ENCODE measurements around the gene TAS2R39.
"Not testable (repeated sequence)": the region's sequence is repeated elsewhere in the genome, so short reads cannot be mapped to it uniquely, and the experiment has no call there.

TAS2R39 gene

GRCh38 chr7:143172354-143172753, 10.9 kb upstream of the TAS2R39 start:
- Histone ChIP-seq H4K20me1 (ENCODE audit: control insufficient read depth, insufficient read depth, low read depth, low read length) (no peaks in the 10 kb centered on the region), H3K36me3 (ENCODE audit: control insufficient read depth, low read length) (no peaks in the 10 kb centered on the region), H3K9me2 (replicated peaks; ENCODE audit: control insufficient read depth, low read length) (no peaks in the 10 kb centered on the region), H3K4me1 (ENCODE audit: control insufficient read depth, low read length) (peaks cover 11% of the 10 kb centered on the region), H3K9me3 (ENCODE audit: control insufficient read depth, insufficient read depth, low read length) (peaks cover 2% of the 10 kb centered on the region; the same call in 1 of the 2 replicates), H3K27me3 (ENCODE audit: control insufficient read depth, low read length) (no peaks in the 10 kb centered on the region), H3K4me3 (ENCODE audit: low read length) (no peak overlapping the region), H3K4me2 (ENCODE audit: low read length) (no peak overlapping the region), H3K79me2 (ENCODE audit: control insufficient read depth, low read length) (no peaks in the 10 kb centered on the region), H3K27ac (ENCODE audit: low read depth, low read length) (no peak overlapping the region), H3F3A (ENCODE audit: control insufficient read depth, insufficient read depth) (no peaks in the 10 kb centered on the region)
- TF ChIP-seq EZH2phosphoT487 (IDR thresholded peaks at IDR 0.05; ENCODE audit: borderline replicate concordance, low read length): no peak

DNA sequence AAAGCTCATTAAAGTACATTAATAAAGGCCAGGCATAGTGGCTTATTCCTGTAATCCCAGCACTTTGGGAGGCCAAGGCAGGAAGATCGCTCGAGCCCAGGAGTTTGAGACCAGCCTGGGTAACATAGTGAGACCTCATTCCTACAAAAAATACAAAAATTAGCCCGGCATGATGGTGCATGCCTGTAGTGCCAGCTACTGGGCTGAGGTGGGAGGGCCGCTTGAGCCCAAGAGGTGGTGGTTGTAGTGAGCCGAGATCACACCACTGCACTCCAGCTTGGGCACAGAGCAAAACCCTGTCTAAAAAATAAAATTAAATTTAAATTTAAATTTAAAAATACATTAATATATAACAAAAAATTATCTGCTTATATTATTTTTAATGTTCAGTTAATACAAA, 7.1 kb upstream of the TAS2R39 start:
- Histone ChIP-seq H3K36me3 (ENCODE audit: control insufficient read depth, low read length) (no peaks in the 10 kb centered on the region), H3K4me3 (ENCODE audit: low read length) (no peak overlapping the region), H3K79me2 (ENCODE audit: control insufficient read depth, low read length) (no peaks in the 10 kb centered on the region), H3F3A (ENCODE audit: control insufficient read depth, insufficient read depth) (no peaks in the 10 kb centered on the region), H3K9me2 (replicated peaks; ENCODE audit: control insufficient read depth, low read length) (no peaks in the 10 kb centered on the region), H3K4me1 (ENCODE audit: control insufficient read depth, low read length) (no peaks in the 10 kb centered on the region), H3K4me2 (ENCODE audit: low read length) (no peak overlapping the region), H3K27ac (ENCODE audit: low read depth, low read length) (no peak overlapping the region), H4K20me1 (ENCODE audit: control insufficient read depth, insufficient read depth, low read depth, low read length) (no peaks in the 10 kb centered on the region), H3K9me3 (ENCODE audit: control insufficient read depth, insufficient read depth, low read length) (peaks cover 13% of the 10 kb centered on the region; the same call in 1 of the 2 replicates), H3K27me3 (ENCODE audit: control insufficient read depth, low read length) (no peaks in the 10 kb centered on the region)
- TF ChIP-seq CTCF (IDR thresholded peaks at IDR 0.05; ENCODE audit: low read depth, low read length, poor library complexity, severe bottlenecking) (no peak), EZH2phosphoT487 (IDR thresholded peaks at IDR 0.05; ENCODE audit: borderline replicate concordance, low read length) (no peak)

- TF ChIP-seq EZH2phosphoT487 (IDR thresholded peaks at IDR 0.05; ENCODE audit: borderline replicate concordance, low read length): no peak
- no peak for TF ChIP-seq CTCF (IDR thresholded peaks at IDR 0.05; ENCODE audit: low read depth, low read length, poor library complexity, severe bottlenecking)
- peaks cover 5% of the 10 kb centered on the region; the same call in 1 of the 2 replicates for H3K4me1 ChIP-seq (ENCODE audit: control insufficient read depth, low read length)
- no peak overlapping the region for H3K27ac ChIP-seq (ENCODE audit: low read depth, low read length)
- H3K36me3 ChIP-seq (ENCODE audit: control insufficient read depth, low read length): no peaks in the 10 kb centered on the region
- H3K9me3 ChIP-seq (ENCODE audit: control insufficient read depth, insufficient read depth, low read length): peaks cover 13% of the 10 kb centered on the region; the same call in 1 of the 2 replicates
- no peaks in the 10 kb centered on the region for H3K79me2 ChIP-seq (ENCODE audit: control insufficient read depth, low read length)
- no peak overlapping the region for H3K4me2 ChIP-seq (ENCODE audit: low read length)
- H3K9me2 ChIP-seq (replicated peaks; ENCODE audit: control insufficient read depth, low read length): no peaks in the 10 kb centered on the region
- H3K27me3 ChIP-seq (ENCODE audit: control insufficient read depth, low read length): no peaks in the 10 kb centered on the region
- no peak overlapping the region for H3K4me3 ChIP-seq (ENCODE audit: low read length)
- H4K20me1 ChIP-seq (ENCODE audit: control insufficient read depth, insufficient read depth, low read depth, low read length): no peaks in the 10 kb centered on the region
- no peaks in the 10 kb centered on the region for H3F3A ChIP-seq (ENCODE audit: control insufficient read depth, insufficient read depth)
Measured at GRCh38 chr7:143177374-143178119, 5.7 kb upstream of the TAS2R39 start.

DNA sequence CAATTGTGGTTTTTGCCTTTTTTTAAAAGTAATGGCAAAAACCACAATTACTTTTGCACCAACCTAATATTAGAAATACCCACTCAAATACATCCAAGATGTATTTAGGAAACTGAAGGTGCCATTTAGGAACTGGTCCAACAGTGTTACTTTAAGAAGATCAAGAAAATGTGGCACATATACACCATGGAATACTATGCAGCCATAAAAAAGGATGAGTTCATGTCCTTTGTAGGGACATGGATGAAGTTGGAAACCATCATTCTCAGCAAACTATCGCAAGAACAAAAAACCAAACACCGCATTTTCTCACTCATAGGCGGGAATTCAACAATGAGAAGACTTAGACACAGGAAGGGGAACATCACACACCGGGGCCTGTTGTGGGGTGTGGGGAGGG, 2.4 kb upstream of the TAS2R39 start:
- not testable (repeated sequence) for H3K9me2 ChIP-seq (replicated peaks; ENCODE audit: control insufficient read depth, low read length); H3K27me3 ChIP-seq (ENCODE audit: control insufficient read depth, low read length); H3K4me3 ChIP-seq (ENCODE audit: low read length); H3K79me2 ChIP-seq (ENCODE audit: control insufficient read depth, low read length); H3K4me2 ChIP-seq (ENCODE audit: low read length); H3F3A ChIP-seq (ENCODE audit: control insufficient read depth, insufficient read depth); H3K4me1 ChIP-seq (ENCODE audit: control insufficient read depth, low read length); H3K27ac ChIP-seq (ENCODE audit: low read depth, low read length); H4K20me1 ChIP-seq (ENCODE audit: control insufficient read depth, insufficient read depth, low read depth, low read length); H3K36me3 ChIP-seq (ENCODE audit: control insufficient read depth, low read length)
- peaks cover 13% of the 10 kb centered on the region; the same call in 1 of the 2 replicates for H3K9me3 ChIP-seq (ENCODE audit: control insufficient read depth, insufficient read depth, low read length)
